A549 (cell line): Measurements from ENCODE around the gene BTBD6. TPM values are rescaled to one million over a fixed set of nuclear protein-coding genes. Genes with fewer than 3 reads are reported as not detected.

Experiments
- ATAC-seq, 2 experiments: fragments of 200-7000 bp in 1 of 2; fragments of >200 bp in 1 of 2; cut with Nextera tagmentation in 1 of 2; cut with Tn5 transposase in 1 of 2; 3 replicates each; pipeline versions ENCODE4 v1.8.0 to v1.9.1; 2018 to 2020; ENCODE audit warnings: mild to moderate bottlenecking in 1 of 2, moderate library complexity in 1 of 2
- CTCF ChIA-PET: fragments of 300-600 bp; sonication (Branson Sonifier 250); formaldehyde crosslinking; extraction: SDS; loops from one replicate; lab custom pipeline; 2021; ENCODE audit warnings: antibody characterized with exemption, inconsistent platforms; lab: Yijun Ruan, JAX
- POLR2A ChIA-PET: fragments of 350-600 bp; formaldehyde crosslinking; extraction: SDS; loops from one replicate; lab custom pipeline; 2021; ENCODE audit warnings: antibody characterized with exemption, inconsistent platforms; lab: Yijun Ruan, JAX
- DNase-seq, 2 experiments: peaks; one replicate each; pipeline versions ENCODE4 v3.0.0 to v3.0.0-alpha.2; 2011 to 2016; ENCODE audit warnings: low read depth in 1 of 2, low spot score in 1 of 2
- FAIRE-seq: peaks from 2 replicates; lab custom pipeline; 2011; peaks lifted over from hg19 to GRCh38; lab: Jason Lieb, UNC
- H3K27ac ChIP-seq, 2 experiments: fragments of >200 bp; sonication (Bioruptor Twin); formaldehyde crosslinking; 3 replicates each; pipeline ENCODE4 v1.5.1; 2016 to 2017
- H3K4me1 ChIP-seq: fragments of >200 bp; sonication (Bioruptor Twin); formaldehyde crosslinking; 3 replicates; pipeline ENCODE4 v1.6.1; 2016
- H3K4me2 ChIP-seq: fragments of >200 bp; sonication (Bioruptor Twin); formaldehyde crosslinking; 3 replicates; pipeline ENCODE4 v1.6.1; 2016
- H3K4me3 ChIP-seq: fragments of >200 bp; sonication (Bioruptor Twin); formaldehyde crosslinking; 3 replicates; pipeline ENCODE4 v1.5.1; 2016
- H3K9me3 ChIP-seq: fragments of >200 bp; sonication (Bioruptor Twin); formaldehyde crosslinking; 3 replicates; pipeline ENCODE4 v1.6.1; 2016
- ATOH8 ChIP-seq: fragments of 250-450 bp; sonication (Bioruptor Pico); IDR thresholded peaks from 2 replicates; pipeline ENCODE4 v1.5.0; 2020; ENCODE audit warnings: low read depth, mild to moderate bottlenecking, moderate library complexity
- CHD2 ChIP-seq: fragments of 150-350 bp; IDR thresholded peaks from 2 replicates; pipeline ENCODE4 v1.6.1; 2014; ENCODE audit warnings: low read length; ENCODE audit not compliant: partially characterized antibody
- CTCF ChIP-seq: fragments of >200 bp; sonication (Bioruptor Twin); formaldehyde crosslinking; IDR thresholded peaks from 3 replicates; pipeline ENCODE4 v1.5.1; 2016
- EHMT2 ChIP-seq: fragments of 200-600 bp; sonication (generic); IDR thresholded peaks from 2 replicates; pipeline ENCODE4 v1.6.1; 2016; ENCODE audit warnings: antibody characterized with exemption, low read depth, mild to moderate bottlenecking, moderate library complexity
- ESRRA ChIP-seq: fragments of 150-350 bp; IDR thresholded peaks from 2 replicates; pipeline ENCODE4 v1.6.1; 2014; ENCODE audit warnings: mild to moderate bottlenecking, low read length, borderline replicate concordance
- FOSB ChIP-seq: fragments of 250-450 bp; sonication (Bioruptor Pico); IDR thresholded peaks from 2 replicates; pipeline ENCODE4 v1.5.0; 2020; ENCODE audit warnings: mild to moderate bottlenecking, moderate library complexity
- HDAC2 ChIP-seq: fragments of 200-600 bp; sonication (generic); IDR thresholded peaks from 2 replicates; pipeline ENCODE4 v1.6.1; 2016
- HOXB5 ChIP-seq: fragments of 250-450 bp; sonication (Bioruptor Pico); IDR thresholded peaks from 2 replicates; pipeline ENCODE4 v1.5.0; 2020; ENCODE audit warnings: mild to moderate bottlenecking, moderate library complexity
- JUNB ChIP-seq: fragments of >200 bp; sonication (Bioruptor Twin); formaldehyde crosslinking; IDR thresholded peaks from 2 replicates; pipeline ENCODE4 v1.6.1; 2016
- KDM1A ChIP-seq: fragments of 200-600 bp; sonication (generic); IDR thresholded peaks from 2 replicates; pipeline ENCODE4 v1.6.1; 2016; ENCODE audit warnings: low read depth, mild to moderate bottlenecking
- MAZ ChIP-seq: fragments of 150-350 bp; IDR thresholded peaks from 2 replicates; pipeline ENCODE4 v1.6.1; 2014; ENCODE audit warnings: antibody characterized with exemption, low read depth, low read length, borderline replicate concordance
- MYC ChIP-seq: IDR thresholded peaks from 2 replicates; pipeline ENCODE4 v1.6.1; 2012; ENCODE audit warnings: mild to moderate bottlenecking, inconsistent platforms, low read length, improper control_type of control experiment, borderline replicate concordance
- NPAS2 ChIP-seq: fragments of 250-450 bp; sonication (Bioruptor Pico); IDR thresholded peaks from 2 replicates; pipeline ENCODE4 v1.8.0; 2022; ENCODE audit warnings: mild to moderate bottlenecking, moderate library complexity, borderline replicate concordance
- PBX3 ChIP-seq: IDR thresholded peaks from 2 replicates; pipeline ENCODE4 v1.6.1; 2012
- PHF8 ChIP-seq: fragments of 200-600 bp; sonication (generic); IDR thresholded peaks from 2 replicates; pipeline ENCODE4 v1.6.1; 2016; ENCODE audit warnings: low read depth, mild to moderate bottlenecking, antibody characterized with exemption, moderate library complexity, borderline replicate concordance
- POLR2A ChIP-seq: IDR thresholded peaks from 2 replicates; pipeline ENCODE4 v1.6.1; 2012; ENCODE audit warnings: mild to moderate bottlenecking, low read length
- RCOR1 ChIP-seq: fragments of 150-350 bp; IDR thresholded peaks from 2 replicates; pipeline ENCODE4 v1.6.1; 2014; ENCODE audit warnings: antibody characterized with exemption, low read length, low read depth
- REST ChIP-seq: fragments of 200-600 bp; sonication (generic); IDR thresholded peaks from 2 replicates; pipeline ENCODE4 v1.6.1; 2016; ENCODE audit warnings: antibody characterized with exemption, mild to moderate bottlenecking, moderate library complexity
- RNF2 ChIP-seq: fragments of 200-600 bp; sonication (generic); IDR thresholded peaks from 2 replicates; pipeline ENCODE4 v1.6.1; 2016; ENCODE audit warnings: low read depth, mild to moderate bottlenecking, antibody characterized with exemption, moderate library complexity, borderline replicate concordance
- SMC3 ChIP-seq: fragments of >200 bp; sonication (Bioruptor Twin); formaldehyde crosslinking; IDR thresholded peaks from 3 replicates; pipeline ENCODE4 v1.6.1; 2018; ENCODE audit warnings: inconsistent platforms
- TP53 ChIP-seq: fragments of 250-450 bp; sonication (Bioruptor Pico); IDR thresholded peaks from 2 replicates; pipeline ENCODE4 v1.5.0; 2021; ENCODE audit warnings: mild to moderate bottlenecking, moderate library complexity
- ZSCAN20 ChIP-seq: fragments of 250-450 bp; sonication (Bioruptor Pico); IDR thresholded peaks from 2 replicates; pipeline ENCODE4 v1.8.0; 2022; ENCODE audit warnings: mild to moderate bottlenecking, moderate library complexity
- WGBS: methylation state at CpG from one replicate; pipeline ENCODE4 v1.1.6; 2017; ENCODE audit errors: missing lambda C conversion rate; 5-methylcytosine and 5-hydroxymethylcytosine counted together
- polyA plus RNA-seq, 4 experiments: library from polyadenylated mRNA; depleted of rRNA in 3 of 4; stranded (reverse); fragments of >200 nt; fragmentation: RNase III in 1 of 4; extraction: RNeasy Plus Mini Kit Qiagen cat#74134 plus additional on column Dnase treatment in 1 of 4; gene quantifications; 2 replicates in 3 of 4; 3 replicates in 1 of 4; pipeline ENCODE4 v1.2.3, GENCODE V29; 2011 to 2017

BTBD6 gene
- polyA plus RNA-seq, 2 of the 4 experiments (the other 2 are of a cell fraction): 16.1 to 33.6 TPM

- Histone ChIP-seq H3K4me1 (peaks cover 4% of the 10 kb centered on the region; the same call in 1 of the 3 replicates), H3K4me3 (no peak overlapping the region), H3K4me2 (no peak overlapping the region), H3K27ac (no peak overlapping the region), H3K9me3 (no peaks in the 10 kb centered on the region)
- 92% methylated on average over 8 of the region's 8 CpGs for WGBS
- no peak for FAIRE-seq
- TF ChIP-seq ESRRA (no peak), HOXB5 (CRISPR knock-in tag) (no peak), RNF2 (no peak), CTCF (no peak), SMC3 (no peak), NPAS2 (CRISPR knock-in tag) (no peak)
- DNase-seq: no peak
- ATAC-seq: no peak
- POLR2A ChIA-PET: interaction anchor here (1.0 kb wide), 1 partner anchor 16 kb away, joined by 3 read pairs; the partner anchor contains the start of gene BRF1
- CTCF ChIA-PET: no interaction called here
Observed at GRCh38 chr14:105285174-105285573, 36.8 kb downstream of the BTBD6 start.

GRCh38 chr14:105286759-105287144, 38.4 kb downstream of the BTBD6 start:
- ChIA-PET CTCF (no interaction called here), POLR2A (no interaction called here)
- DNase-seq: no peak
- WGBS: 96% methylated on average over 8 of the region's 9 CpGs
- TF ChIP-seq CHD2 (no peak), RCOR1 (no peak), PBX3 (no peak), POLR2A (no peak), FOSB (CRISPR knock-in tag) (no peak), ZSCAN20 (CRISPR knock-in tag) (no peak), PHF8 (no peak), HDAC2 (no peak), JUNB (no peak), EHMT2 (no peak), REST (no peak), MYC (no peak), NPAS2 (CRISPR knock-in tag) (no peak), CTCF (no peak), TP53 (CRISPR knock-in tag) (no peak), ESRRA (no peak), KDM1A (no peak), MAZ (no peak), ATOH8 (CRISPR knock-in tag) (no peak), SMC3 (no peak)
- Histone ChIP-seq H3K4me1 (no peaks in the 10 kb centered on the region; the same call in 2 of the 3 replicates), H3K4me2 (no peak overlapping the region), H3K9me3 (no peaks in the 10 kb centered on the region), H3K4me3 (no peak overlapping the region), H3K27ac (no peak overlapping the region)
- FAIRE-seq: no peak
- ATAC-seq: no peak
